Lung (tissue), 12 donors: ENCODE data around the gene BRCA1. TPM values are rescaled to one million over a fixed set of nuclear protein-coding genes. Genes with fewer than 3 reads are reported as not detected.

Experiments used
- ATAC-seq: fragments of 200-7000 bp; cut with Tn5 transposase; one replicate; pipeline ENCODE4 v1.9.1; 2020; ENCODE audit warnings: moderate number of reproducible peaks; ENCODE audit not compliant: insufficient read depth, low FRiP score
- DNase-seq, 3 donors: peaks; one replicate each; pipeline ENCODE4 v3.0.0-alpha.2; 2013 to 2017
- H3K27ac ChIP-seq, 2 donors: one replicate each; pipeline ENCODE4 v1.5.1; 2013; ENCODE audit warnings: mild to moderate bottlenecking in 2 of 2, moderate library complexity in 2 of 2, control low read depth in 1 of 2, inconsistent platforms in 1 of 2, low read depth in 1 of 2, low read length in 1 of 2
- H3K27me3 ChIP-seq, 3 donors: one replicate each; pipeline ENCODE4 v1.5.1; 2013; ENCODE audit warnings: low read length in 2 of 3; ENCODE audit not compliant: control insufficient read depth in 3 of 3, insufficient read depth in 3 of 3
- H3K36me3 ChIP-seq, 4 donors: one replicate each; pipeline ENCODE4 v1.5.1; 2013; ENCODE audit warnings: low read length in 4 of 4, mild to moderate bottlenecking in 1 of 4, moderate library complexity in 1 of 4; ENCODE audit not compliant: control insufficient read depth in 4 of 4, insufficient read depth in 4 of 4
- H3K4me1 ChIP-seq, 5 donors: one replicate each; pipeline ENCODE4 v1.5.1; 2013; ENCODE audit warnings: low read length in 5 of 5, mild to moderate bottlenecking in 2 of 5, moderate library complexity in 1 of 5; ENCODE audit not compliant: control insufficient read depth in 5 of 5, insufficient read depth in 5 of 5
- H3K4me3 ChIP-seq: one replicate; pipeline ENCODE4 v1.5.1; 2013; ENCODE audit warnings: mild to moderate bottlenecking, control low read depth, moderate library complexity
- H3K9ac ChIP-seq, 2 donors: one replicate each; pipeline ENCODE4 v1.5.1; 2013; ENCODE audit warnings: low read length in 2 of 2, control low read depth in 1 of 2; ENCODE audit not compliant: insufficient read depth in 1 of 2
- H3K9me3 ChIP-seq, 4 donors: one replicate each; pipeline ENCODE4 v1.5.1; 2013; ENCODE audit warnings: low read length in 3 of 4, mild to moderate bottlenecking in 1 of 4, moderate library complexity in 1 of 4; ENCODE audit not compliant: control insufficient read depth in 4 of 4, insufficient read depth in 3 of 4
- WGBS, 2 donors: extraction: QIAGEN DNeasy Blood & Tissue Kit; methylation state at CpG; one replicate each; pipeline ENCODE4 v1.1.7; 2013; 5-methylcytosine and 5-hydroxymethylcytosine counted together
- polyA plus RNA-seq, 2 donors: library from polyadenylated mRNA; stranded (reverse); fragments of 200-250 nt; gene quantifications; one replicate each; pipeline ENCODE4 v1.2.1, GENCODE V29; 2013
- total RNA-seq, 2 donors: library from RNA; depleted of rRNA in 1 of 2; stranded (reverse); fragments of >200 nt in 1 of 2; gene quantifications; one replicate each; pipeline ENCODE4 v1.2.1, GENCODE V29; 2014 to 2021
- TF ChIP-seq, protein P1 (sequence below): IDR thresholded peaks from 2 replicates; pipeline ENCODE4 v1.5.1; 2012; ENCODE audit warnings: mild to moderate bottlenecking; ENCODE audit errors: control extremely low read depth, extremely low read depth
- donor health status: control.
- donor health status: control.
- donor health status: Bipolar disorder and iron deficiency.
- donor health status: healthy.
- donor health status: DM: yes; HTN: yes; CAD: no.

The BRCA1 gene
- total and polyA plus RNA-seq, 4 donors: 2.0 to 15.7 (median 6.0) TPM

DNA sequence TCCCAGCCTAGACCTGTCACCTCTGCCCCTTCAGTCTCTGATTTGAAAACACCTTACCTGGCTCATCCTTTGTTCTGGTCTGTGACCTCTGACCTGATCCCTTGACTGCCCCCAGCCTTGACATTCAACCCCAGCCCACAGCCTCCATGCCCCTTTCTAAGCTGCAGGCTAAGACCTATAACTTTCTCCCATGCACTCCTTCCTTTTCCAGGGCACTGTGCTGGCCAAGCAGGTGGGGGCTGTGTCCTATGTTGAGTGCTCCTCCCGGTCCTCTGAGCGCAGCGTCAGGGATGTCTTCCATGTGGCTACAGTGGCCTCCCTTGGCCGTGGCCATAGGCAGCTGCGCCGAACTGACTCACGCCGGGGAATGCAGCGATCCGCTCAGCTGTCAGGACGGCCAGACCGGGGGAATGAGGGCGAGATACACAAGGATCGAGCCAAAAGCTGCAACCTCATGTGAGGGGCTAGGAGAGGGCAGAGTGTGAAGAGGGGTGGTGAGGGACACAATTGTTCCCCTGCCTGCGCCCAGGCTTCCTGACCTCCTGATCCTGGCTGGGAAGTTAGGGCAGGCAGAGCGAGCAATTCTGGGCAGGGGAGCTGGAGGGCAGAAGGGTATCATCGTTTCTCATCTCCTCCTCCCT, 96.8 kb downstream of the BRCA1 start:
- H3K36me3 ChIP-seq: no peaks in the 10 kb centered on the region
- TF ChIP-seq, protein P1, sequence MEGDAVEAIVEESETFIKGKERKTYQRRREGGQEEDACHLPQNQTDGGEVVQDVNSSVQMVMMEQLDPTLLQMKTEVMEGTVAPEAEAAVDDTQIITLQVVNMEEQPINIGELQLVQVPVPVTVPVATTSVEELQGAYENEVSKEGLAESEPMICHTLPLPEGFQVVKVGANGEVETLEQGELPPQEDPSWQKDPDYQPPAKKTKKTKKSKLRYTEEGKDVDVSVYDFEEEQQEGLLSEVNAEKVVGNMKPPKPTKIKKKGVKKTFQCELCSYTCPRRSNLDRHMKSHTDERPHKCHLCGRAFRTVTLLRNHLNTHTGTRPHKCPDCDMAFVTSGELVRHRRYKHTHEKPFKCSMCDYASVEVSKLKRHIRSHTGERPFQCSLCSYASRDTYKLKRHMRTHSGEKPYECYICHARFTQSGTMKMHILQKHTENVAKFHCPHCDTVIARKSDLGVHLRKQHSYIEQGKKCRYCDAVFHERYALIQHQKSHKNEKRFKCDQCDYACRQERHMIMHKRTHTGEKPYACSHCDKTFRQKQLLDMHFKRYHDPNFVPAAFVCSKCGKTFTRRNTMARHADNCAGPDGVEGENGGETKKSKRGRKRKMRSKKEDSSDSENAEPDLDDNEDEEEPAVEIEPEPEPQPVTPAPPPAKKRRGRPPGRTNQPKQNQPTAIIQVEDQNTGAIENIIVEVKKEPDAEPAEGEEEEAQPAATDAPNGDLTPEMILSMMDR: no peak
- no peaks in the 10 kb centered on the region for H3K27me3 ChIP-seq
- no peaks in the 10 kb centered on the region for H3K9me3 ChIP-seq
- no peak overlapping the region for H3K9ac ChIP-seq
- WGBS, 2 donors: 87 to 94% methylated on average over 17 of the region's 17 CpGs
- H3K4me3 ChIP-seq: no peak overlapping the region
- no peak overlapping the region for H3K27ac ChIP-seq
- DNase-seq: no peak
- peaks cover 0 to 9% (median 2%) of the 10 kb centered on the region in 5 donors for H3K4me1 ChIP-seq
- ATAC-seq: no peak

DNA sequence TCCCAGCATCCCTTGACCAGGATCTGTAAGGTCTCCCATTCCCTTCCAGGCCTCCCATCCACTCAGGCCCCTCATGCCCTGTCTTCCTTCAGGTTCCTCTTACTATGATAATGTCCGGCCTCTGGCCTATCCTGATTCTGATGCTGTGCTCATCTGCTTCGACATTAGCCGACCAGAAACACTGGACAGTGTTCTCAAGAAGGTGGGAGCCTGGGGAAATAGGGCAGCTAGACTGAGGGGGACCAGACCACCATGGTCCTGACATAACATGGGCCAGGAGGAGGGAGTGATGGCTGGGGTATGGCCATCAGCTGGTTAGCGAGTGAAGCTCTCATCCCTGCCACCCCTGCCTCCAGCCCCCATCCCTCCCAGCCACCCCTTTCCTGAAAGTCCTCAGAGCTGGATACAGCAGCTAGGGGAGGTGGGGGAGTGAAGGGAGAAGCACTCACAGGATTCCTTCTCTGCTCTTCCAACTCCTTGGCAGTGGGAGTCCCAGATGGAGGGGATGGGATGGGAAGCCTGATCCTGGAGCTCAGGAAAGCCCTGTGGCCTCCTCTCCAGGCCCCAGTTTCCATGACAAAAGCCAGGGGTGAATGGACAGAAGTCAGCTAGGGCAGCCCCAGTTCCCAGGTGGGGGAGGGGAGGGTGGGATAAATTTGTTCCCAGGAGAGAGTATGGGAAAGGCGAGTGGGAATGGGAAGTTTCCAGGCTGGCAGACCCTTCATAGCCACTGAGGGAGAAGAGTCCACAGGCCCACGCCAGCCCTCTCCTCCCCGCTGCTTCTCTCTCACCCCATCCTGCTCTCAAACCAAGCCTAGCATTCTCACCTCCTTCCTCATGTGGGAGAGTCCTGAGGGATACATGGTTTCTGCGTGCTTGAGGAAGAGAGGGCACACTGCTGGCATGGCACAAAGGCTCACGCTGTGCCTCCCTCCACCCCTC, 97.8 kb downstream of the BRCA1 start:
- no peak overlapping the region for H3K27ac ChIP-seq
- no peaks in the 10 kb centered on the region for H3K27me3 ChIP-seq
- H3K9ac ChIP-seq: no peak overlapping the region
- 83 to 90% methylated on average over 9 of the region's 9 CpGs for WGBS, 2 donors
- no peak for DNase-seq
- H3K9me3 ChIP-seq: no peaks in the 10 kb centered on the region
- TF ChIP-seq, protein P1: no peak
- peaks cover 0 to 9% (median 2%) of the 10 kb centered on the region in 5 donors for H3K4me1 ChIP-seq
- no peak for ATAC-seq
- H3K36me3 ChIP-seq: no peaks in the 10 kb centered on the region
- no peak overlapping the region for H3K4me3 ChIP-seq

DNA sequence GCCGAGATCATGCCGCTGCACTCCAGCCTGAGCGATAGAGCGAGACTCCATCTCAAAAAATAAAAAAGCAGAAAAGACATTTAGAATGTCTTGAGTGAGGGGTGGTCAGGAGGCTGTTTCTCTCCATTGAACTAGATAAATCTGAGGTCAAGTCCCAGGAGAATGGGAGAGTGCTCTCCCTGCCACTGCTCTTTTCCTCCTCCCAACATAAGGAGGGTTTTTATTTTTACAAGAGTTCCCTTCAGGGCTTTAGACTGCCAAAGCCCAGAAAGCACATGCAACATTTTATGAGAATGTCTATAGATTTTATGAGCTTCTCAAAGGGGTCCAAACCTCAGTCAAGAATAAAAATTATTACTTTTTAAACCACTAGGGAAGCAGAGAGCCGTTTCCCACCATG, 98.6 kb downstream of the BRCA1 start:
- TF ChIP-seq, protein P1: no peak
- H3K9ac ChIP-seq: no peak overlapping the region
- H3K27me3 ChIP-seq: no peaks in the 10 kb centered on the region
- DNase-seq (no peak), ATAC-seq (no peak)
- no peak overlapping the region for H3K4me3 ChIP-seq
- 79 to 85% methylated on average over 5 of the region's 5 CpGs for WGBS, 2 donors
- no peak overlapping the region for H3K27ac ChIP-seq
- H3K4me1 ChIP-seq: peaks cover 0 to 9% (median 2%) of the 10 kb centered on the region in 5 donors
- no peaks in the 10 kb centered on the region for H3K36me3 ChIP-seq
- no peaks in the 10 kb centered on the region for H3K9me3 ChIP-seq
